ENCODE results near the gene TYW5. TPM values are rescaled to one million over a fixed set of nuclear protein-coding genes. Genes with fewer than 3 reads are reported as not detected.

The TYW5 gene
- total and polyA plus RNA-seq, 2 of the 13 experiments (the other 11 are each of a cell fraction or from before 2014, with no cell fraction given) = 8.3 to 14.6 TPM

DNA sequence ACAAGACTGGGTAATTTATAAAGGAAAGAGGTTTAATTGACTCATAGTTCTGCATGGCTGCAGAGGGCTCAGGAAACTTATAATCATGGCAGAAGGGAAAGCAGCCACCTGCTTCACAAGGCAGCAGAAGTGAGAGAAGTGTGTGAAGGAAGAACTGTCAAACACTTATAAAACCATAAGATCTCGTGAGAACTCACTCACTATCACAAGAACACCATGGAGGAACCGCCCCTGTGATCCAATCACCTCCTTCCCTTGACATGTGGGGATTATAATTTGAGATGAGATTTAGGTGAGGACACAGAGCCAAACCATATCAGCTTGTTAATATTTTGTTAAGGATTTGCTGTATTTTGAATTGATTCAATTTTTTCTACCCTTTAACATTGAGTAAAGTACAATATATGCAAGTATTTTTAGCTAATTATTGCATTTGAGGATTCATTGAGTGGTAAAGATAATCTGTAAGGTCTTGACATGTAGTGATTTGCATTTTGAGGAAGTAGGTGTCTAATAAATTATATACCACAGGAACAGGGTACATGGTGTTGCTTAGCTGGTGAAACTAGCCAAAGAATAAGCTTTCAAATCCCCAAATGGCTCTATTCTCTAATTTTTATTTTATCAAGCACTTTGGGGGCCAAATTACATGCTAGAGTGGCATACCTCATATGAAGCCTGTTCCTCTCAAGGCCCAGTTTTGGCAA is 48.1 kb downstream of the TYW5 start:
- Histone ChIP-seq H4K20me1 (ENCODE audit: insufficient read depth, low read length) (no peaks in the 10 kb centered on the region), H3K27ac (ENCODE audit: extremely low read length, insufficient read depth, low read length) (no peak overlapping the region), H3K27me3 (ENCODE audit: control insufficient read depth in 1 of 2, insufficient read depth in 2 of 2, low read length in 2 of 2) (no peaks in the 10 kb centered on the region; a peak in 1 of 5 replicates), H3K9me3 (ENCODE audit: low read length) (no peaks in the 10 kb centered on the region), H3K36me3 (replicated peaks in 1 of 2; ENCODE audit: control insufficient read depth in 1 of 2, insufficient read depth in 2 of 2, low read length in 2 of 2) (no peaks in the 10 kb centered on the region), H3K4me2 (ENCODE audit: low read depth, low read length) (no peak overlapping the region), H2AFZ (ENCODE audit: low read length) (no peak overlapping the region), H3K4me3 (replicated peaks in 1 of 3; ENCODE audit: insufficient read depth in 1 of 3, low read depth in 2 of 3, low read length in 3 of 3) (no peak overlapping the region), H3K9ac (ENCODE audit: insufficient read depth, low read depth, low read length) (no peak overlapping the region), H3K4me1 (ENCODE audit: insufficient read depth, low read length) (peaks cover 9% of the 10 kb centered on the region), H3K79me2 (ENCODE audit: insufficient read depth, low read length) (peaks cover 7% of the 10 kb centered on the region)
- BruUV-seq (replicated peaks) = no TSS peak
- TF ChIP-seq CBX1 (IDR thresholded peaks at IDR 0.05; ENCODE audit: low read depth) = no peak
- TF ChIP-seq TBX2 (CRISPR knock-in tag; IDR thresholded peaks at IDR 0.05; ENCODE audit: borderline replicate concordance) = no peak
- TF ChIP-seq RARA (CRISPR knock-in tag; IDR thresholded peaks at IDR 0.05) = no peak
- TF ChIP-seq FOSL2 (CRISPR knock-in tag; IDR thresholded peaks at IDR 0.05) = no peak
- TF ChIP-seq HNRNPLL (IDR thresholded peaks at IDR 0.05; ENCODE audit: low read depth, low read length, poor library complexity, severe bottlenecking) = no peak
- no peak for TF ChIP-seq SMC3 (IDR thresholded peaks at IDR 0.05; ENCODE audit: low read length)
- TF ChIP-seq NCOA5 (CRISPR knock-in tag; IDR thresholded peaks at IDR 0.05) = no peak
- TF ChIP-seq ZNF619 (CRISPR knock-in tag; IDR thresholded peaks at IDR 0.05) = no peak
- TF ChIP-seq MIXL1 (CRISPR knock-in tag; IDR thresholded peaks at IDR 0.05) = no peak
- TF ChIP-seq PHF8 (CRISPR knock-in tag; IDR thresholded peaks at IDR 0.05) = no peak
- no peak for TF ChIP-seq ZNF263 (CRISPR knock-in tag; IDR thresholded peaks at IDR 0.05)
- TF ChIP-seq FOXM1 (CRISPR knock-in tag; IDR thresholded peaks at IDR 0.05) = no peak
- no peak for TF ChIP-seq CC2D1A (CRISPR knock-in tag; IDR thresholded peaks at IDR 0.05)
- TF ChIP-seq ZNF558 (CRISPR knock-in tag; IDR thresholded peaks at IDR 0.05; ENCODE audit: borderline replicate concordance) = no peak
- TF ChIP-seq MLLT10 (CRISPR knock-in tag; IDR thresholded peaks at IDR 0.05) = no peak
- FAIRE-seq = no peak
- in situ Hi-C loops (cut with HindIII; ENCODE audit: extremely low pct_ligation_motif_present, low pct_unique_long_range_greater_than_20kb) = no loop called here
- no peak for ATAC-seq
- DNase-seq (ENCODE audit: low spot score) = no peak
- CTCF ChIA-PET (ENCODE audit: low intra/inter-chr PET ratio, low total read pairs) = no interaction called here
- intact Hi-C loops (cut with micrococcal nuclease; ENCODE audit: unreplicated experiment) = no loop called here
- WGBS (ENCODE audit: low lambda C conversion rate) = 84% methylated on average over 2 of the region's 2 CpGs
- POLR2A ChIA-PET = no interaction called here
